ENCODE data around the gene GPR27.

The GPR27 gene

DNA sequence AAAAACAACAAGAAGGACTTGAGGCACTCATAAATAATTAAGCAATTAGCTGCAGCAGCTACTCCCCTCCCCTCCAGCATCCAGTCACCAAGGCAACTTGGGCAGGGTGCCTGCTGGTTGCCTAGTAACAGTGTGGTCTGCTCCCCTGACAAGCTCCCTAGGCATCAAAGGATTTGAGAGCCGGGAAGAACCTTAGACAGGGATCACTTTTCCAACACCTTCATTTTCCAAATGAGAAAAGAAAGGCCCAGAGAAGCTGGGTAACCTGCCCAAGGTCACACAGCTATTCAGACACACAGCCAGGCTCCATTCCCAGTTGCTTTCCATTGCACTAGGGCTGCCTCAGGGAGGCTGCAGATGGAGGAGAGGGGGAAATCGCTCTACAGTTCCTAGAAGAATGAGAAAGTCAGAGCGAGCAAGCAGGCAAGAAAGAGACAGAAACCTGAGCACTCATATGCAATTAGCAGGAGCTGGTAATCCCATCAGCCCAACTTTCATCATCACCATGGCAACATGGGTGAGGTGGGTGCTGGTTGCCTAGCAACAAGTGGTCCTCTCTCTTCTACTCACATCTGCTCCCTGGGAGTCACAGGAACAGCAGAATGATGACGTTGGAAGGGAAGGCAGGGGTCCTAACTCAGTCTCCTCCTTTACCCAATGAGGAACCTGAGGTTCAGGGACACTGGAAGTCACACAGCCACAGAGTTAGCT lies 24.9 kb upstream of the GPR27 start:
- Histone ChIP-seq H3K27me3 (ENCODE audit: control insufficient read depth, insufficient read depth, low read length, poor library complexity, severe bottlenecking) (peaks cover 22% of the 10 kb centered on the region), H3K27ac (ENCODE audit: insufficient read depth, low read depth, low read length, poor library complexity, severe bottlenecking) (no peak overlapping the region), H3K36me3 (ENCODE audit: control insufficient read depth, insufficient read depth, low read length) (no peaks in the 10 kb centered on the region), H3K4me3 (ENCODE audit: insufficient read depth, low read depth, low read length) (no peak overlapping the region), H3K4me1 (ENCODE audit: control insufficient read depth, insufficient read depth, low read length) (no peaks in the 10 kb centered on the region), H3K9me3 (ENCODE audit: control insufficient read depth, low read length) (no peaks in the 10 kb centered on the region)
- WGBS, 2 experiments = 20 to 29% methylated on average over 4 of the region's 4 CpGs

- H3K4me3 ChIP-seq (ENCODE audit: insufficient read depth, low read depth, low read length) = no peak overlapping the region
- no peaks in the 10 kb centered on the region for H3K9me3 ChIP-seq (ENCODE audit: control insufficient read depth, low read length)
- H3K4me1 ChIP-seq (ENCODE audit: control insufficient read depth, insufficient read depth, low read length) = no peaks in the 10 kb centered on the region
- no peaks in the 10 kb centered on the region for H3K36me3 ChIP-seq (ENCODE audit: control insufficient read depth, insufficient read depth, low read length)
- WGBS, 2 experiments = 90 to 94% methylated on average over 4 of the region's 4 CpGs
- no peak overlapping the region for H3K27ac ChIP-seq (ENCODE audit: insufficient read depth, low read depth, low read length, poor library complexity, severe bottlenecking)
- no peaks in the 10 kb centered on the region for H3K27me3 ChIP-seq (ENCODE audit: control insufficient read depth, insufficient read depth, low read length, poor library complexity, severe bottlenecking)
Measured at GRCh38 chr3:71732637-71733036, 21.0 kb upstream of the GPR27 start.

DNA sequence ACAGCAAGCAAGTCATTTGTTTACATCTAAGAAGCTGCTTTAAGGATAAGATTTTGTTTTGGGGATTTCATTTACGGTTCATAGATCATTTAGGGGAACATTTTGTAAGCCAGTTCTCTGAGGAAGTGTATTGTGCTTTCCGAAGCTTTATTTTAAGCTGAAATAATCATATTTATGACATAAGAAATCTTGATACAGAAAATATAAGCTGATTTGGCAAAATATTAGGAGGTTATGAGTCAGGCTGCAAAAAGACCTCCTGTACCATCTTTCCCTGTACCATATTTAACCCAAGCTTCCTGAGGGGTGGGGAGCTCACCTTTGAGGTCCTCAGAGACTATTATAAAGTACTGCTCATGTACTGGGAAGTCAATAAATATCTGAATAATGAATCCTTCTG lies 20.3 kb upstream of the GPR27 start:
- Histone ChIP-seq H3K4me3 (ENCODE audit: insufficient read depth, low read depth, low read length) (no peak overlapping the region), H3K36me3 (ENCODE audit: control insufficient read depth, insufficient read depth, low read length) (no peaks in the 10 kb centered on the region), H3K9me3 (ENCODE audit: control insufficient read depth, low read length) (no peaks in the 10 kb centered on the region), H3K4me1 (ENCODE audit: control insufficient read depth, insufficient read depth, low read length) (no peaks in the 10 kb centered on the region), H3K27ac (ENCODE audit: insufficient read depth, low read depth, low read length, poor library complexity, severe bottlenecking) (no peak overlapping the region), H3K27me3 (ENCODE audit: control insufficient read depth, insufficient read depth, low read length, poor library complexity, severe bottlenecking) (no peaks in the 10 kb centered on the region)
- WGBS, 2 experiments = 81 to 95% methylated on average over 1 of the region's 2 CpGs

DNA sequence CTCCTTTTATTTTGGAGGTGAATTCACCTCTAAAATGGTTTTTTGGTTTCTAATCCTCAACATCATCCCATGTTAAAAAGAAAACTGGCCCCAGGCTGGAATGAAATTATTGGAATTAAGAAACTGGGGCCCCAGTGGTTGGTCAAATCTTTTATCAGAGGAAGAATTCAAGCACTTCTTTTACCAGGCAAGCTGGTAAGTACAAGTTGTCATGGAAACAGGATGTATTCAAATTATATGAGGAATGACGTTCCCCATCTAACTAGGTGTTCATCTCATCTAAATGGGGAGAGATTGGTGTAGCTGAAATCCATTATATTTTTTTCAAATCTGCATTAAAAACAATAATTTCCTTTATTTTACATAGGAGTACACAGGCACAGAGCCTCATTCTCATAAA lies 18.8 kb upstream of the GPR27 start:
- Histone ChIP-seq H3K27me3 (ENCODE audit: control insufficient read depth, insufficient read depth, low read length, poor library complexity, severe bottlenecking) (no peaks in the 10 kb centered on the region), H3K4me3 (ENCODE audit: insufficient read depth, low read depth, low read length) (no peak overlapping the region), H3K4me1 (ENCODE audit: control insufficient read depth, insufficient read depth, low read length) (no peaks in the 10 kb centered on the region), H3K9me3 (ENCODE audit: control insufficient read depth, low read length) (no peaks in the 10 kb centered on the region), H3K36me3 (ENCODE audit: control insufficient read depth, insufficient read depth, low read length) (no peaks in the 10 kb centered on the region), H3K27ac (ENCODE audit: insufficient read depth, low read depth, low read length, poor library complexity, severe bottlenecking) (no peak overlapping the region)
- 60 to 100% methylated on average over 1 of the region's 1 CpG for WGBS, 2 experiments

DNA sequence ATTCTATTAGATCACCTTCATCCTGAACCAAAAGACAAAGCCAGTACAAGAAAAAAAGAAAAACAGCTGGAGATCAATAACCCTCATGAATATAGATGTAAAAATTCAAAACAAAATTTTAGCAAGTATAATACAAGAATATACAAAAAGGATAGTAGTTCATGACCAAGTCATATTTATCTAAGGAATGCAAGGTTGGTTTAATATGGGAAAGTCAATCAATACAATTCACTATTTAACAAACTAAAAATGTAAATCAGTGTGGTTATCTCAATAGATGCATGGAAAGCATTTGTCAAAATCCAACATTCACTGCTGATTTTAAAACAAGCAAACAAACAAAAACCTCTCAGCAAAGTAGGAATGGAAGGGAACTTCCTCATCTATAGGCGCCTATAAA lies 11.0 kb upstream of the GPR27 start:
- Histone ChIP-seq H3K4me3 (ENCODE audit: insufficient read depth, low read depth, low read length) (no peak overlapping the region), H3K9me3 (ENCODE audit: control insufficient read depth, low read length) (peaks cover 2% of the 10 kb centered on the region), H3K36me3 (ENCODE audit: control insufficient read depth, insufficient read depth, low read length) (no peaks in the 10 kb centered on the region), H3K27me3 (ENCODE audit: control insufficient read depth, insufficient read depth, low read length, poor library complexity, severe bottlenecking) (no peaks in the 10 kb centered on the region), H3K4me1 (ENCODE audit: control insufficient read depth, insufficient read depth, low read length) (no peaks in the 10 kb centered on the region), H3K27ac (ENCODE audit: insufficient read depth, low read depth, low read length, poor library complexity, severe bottlenecking) (no peak overlapping the region)
- 100% methylated on average over 1 of the region's 1 CpG; no CpG with 5 or more reads in 1 of the 2 experiments for WGBS, 2 experiments

- Histone ChIP-seq H3K27ac (ENCODE audit: insufficient read depth, low read depth, low read length, poor library complexity, severe bottlenecking) (no peak overlapping the region), H3K4me3 (ENCODE audit: insufficient read depth, low read depth, low read length) (no peak overlapping the region), H3K27me3 (ENCODE audit: control insufficient read depth, insufficient read depth, low read length, poor library complexity, severe bottlenecking) (no peaks in the 10 kb centered on the region), H3K4me1 (ENCODE audit: control insufficient read depth, insufficient read depth, low read length) (no peaks in the 10 kb centered on the region), H3K9me3 (ENCODE audit: control insufficient read depth, low read length) (peaks cover 2% of the 10 kb centered on the region), H3K36me3 (ENCODE audit: control insufficient read depth, insufficient read depth, low read length) (no peaks in the 10 kb centered on the region)
- 91 to 100% methylated on average over 3 of the region's 3 CpGs for WGBS, 2 experiments
Measured at GRCh38 chr3:71744738-71745137, 8.9 kb upstream of the GPR27 start.

GRCh38 chr3:71751602-71752001 lies 2.1 kb upstream of the GPR27 start:
- Histone ChIP-seq H3K36me3 (ENCODE audit: control insufficient read depth, insufficient read depth, low read length) (no peaks in the 10 kb centered on the region), H3K27ac (ENCODE audit: insufficient read depth, low read depth, low read length, poor library complexity, severe bottlenecking) (no peak overlapping the region), H3K9me3 (ENCODE audit: control insufficient read depth, low read length) (no peaks in the 10 kb centered on the region), H3K4me1 (ENCODE audit: control insufficient read depth, insufficient read depth, low read length) (no peaks in the 10 kb centered on the region), H3K27me3 (ENCODE audit: control insufficient read depth, insufficient read depth, low read length, poor library complexity, severe bottlenecking) (peaks cover 52% of the 10 kb centered on the region), H3K4me3 (ENCODE audit: insufficient read depth, low read depth, low read length) (no peak overlapping the region)
- WGBS, 2 experiments = 88 to 91% methylated on average over 4 of the region's 4 CpGs

GRCh38 chr3:71752831-71753700 lies 589 bp upstream of the GPR27 start:
- peak overlapping the region; percentile 46 for H3K4me3 ChIP-seq (ENCODE audit: insufficient read depth, low read depth, low read length)
- 9% methylated on average over 68 of the region's 68 CpGs for WGBS, 2 experiments
- H3K9me3 ChIP-seq (ENCODE audit: control insufficient read depth, low read length) = no peaks in the 10 kb centered on the region
- no peaks in the 10 kb centered on the region for H3K4me1 ChIP-seq (ENCODE audit: control insufficient read depth, insufficient read depth, low read length)
- peaks cover 52% of the 10 kb centered on the region for H3K27me3 ChIP-seq (ENCODE audit: control insufficient read depth, insufficient read depth, low read length, poor library complexity, severe bottlenecking)
- no peak overlapping the region for H3K27ac ChIP-seq (ENCODE audit: insufficient read depth, low read depth, low read length, poor library complexity, severe bottlenecking)
- no peaks in the 10 kb centered on the region for H3K36me3 ChIP-seq (ENCODE audit: control insufficient read depth, insufficient read depth, low read length)

GRCh38 chr3:71754610-71755253 lies 1.1 kb downstream of the GPR27 start:
- no peaks in the 10 kb centered on the region for H3K4me1 ChIP-seq (ENCODE audit: control insufficient read depth, insufficient read depth, low read length)
- H3K9me3 ChIP-seq (ENCODE audit: control insufficient read depth, low read length) = no peaks in the 10 kb centered on the region
- no peaks in the 10 kb centered on the region for H3K36me3 ChIP-seq (ENCODE audit: control insufficient read depth, insufficient read depth, low read length)
- H3K27me3 ChIP-seq (ENCODE audit: control insufficient read depth, insufficient read depth, low read length, poor library complexity, severe bottlenecking) = peaks cover 52% of the 10 kb centered on the region
- H3K27ac ChIP-seq (ENCODE audit: insufficient read depth, low read depth, low read length, poor library complexity, severe bottlenecking) = no peak overlapping the region
- WGBS, 2 experiments = 51 to 57% methylated on average over 65 of the region's 65 CpGs
- peak overlapping the region; percentile 46 for H3K4me3 ChIP-seq (ENCODE audit: insufficient read depth, low read depth, low read length)

DNA sequence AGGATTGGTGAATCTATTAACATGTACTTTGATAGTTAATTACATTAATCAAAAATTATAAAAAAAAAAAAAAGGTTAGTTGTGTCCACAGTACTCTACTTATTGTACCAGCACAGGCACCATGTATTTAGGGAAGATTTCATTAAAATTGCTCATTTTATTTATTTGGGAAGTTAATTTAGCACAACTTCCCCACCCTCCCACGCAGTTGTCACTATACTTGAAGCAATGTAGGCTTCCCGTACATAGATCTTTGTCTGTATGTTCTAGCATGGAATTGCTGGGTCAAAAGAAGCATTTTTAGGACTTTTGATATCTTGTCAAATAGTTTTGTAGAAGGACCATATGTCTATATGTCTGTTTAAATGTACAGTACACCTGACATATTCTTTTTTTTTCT lies 4.4 kb downstream of the GPR27 start:
- peaks cover 30% of the 10 kb centered on the region for H3K27me3 ChIP-seq (ENCODE audit: control insufficient read depth, insufficient read depth, low read length, poor library complexity, severe bottlenecking)
- H3K9me3 ChIP-seq (ENCODE audit: control insufficient read depth, low read length) = no peaks in the 10 kb centered on the region
- WGBS, 2 experiments = 95 to 100% methylated on average over 1 to 2 of the region's 2 CpGs
- no peak overlapping the region for H3K4me3 ChIP-seq (ENCODE audit: insufficient read depth, low read depth, low read length)
- H3K27ac ChIP-seq (ENCODE audit: insufficient read depth, low read depth, low read length, poor library complexity, severe bottlenecking) = no peak overlapping the region
- H3K36me3 ChIP-seq (ENCODE audit: control insufficient read depth, insufficient read depth, low read length) = no peaks in the 10 kb centered on the region
- no peaks in the 10 kb centered on the region for H3K4me1 ChIP-seq (ENCODE audit: control insufficient read depth, insufficient read depth, low read length)
